Activated CD8-positive, alpha-beta memory T cell treated with anti-CD3 and anti-CD28 coated beads, Interleukin-2, amount 50 U/mL, for 48 hours (primary cell): ENCODE measurements around the gene TPT1.
"Not testable (repeated sequence)": the region's sequence is repeated elsewhere in the genome, so short reads cannot be mapped to it uniquely, and the experiment has no call there.

Source experiments
- DNase-seq: peaks from one replicate; pipeline ENCODE4 v3.0.0-alpha.2; 2020

The TPT1 gene

GRCh38 chr13:45299194-45299593 lies 41.8 kb downstream of the TPT1 start:
- DNase-seq = no peak

GRCh38 chr13:45298550-45298949 lies 42.4 kb downstream of the TPT1 start:
- not testable (repeated sequence) for DNase-seq

GRCh38 chr13:45298206-45298505 lies 42.8 kb downstream of the TPT1 start:
- DNase-seq = no peak

- no peak for DNase-seq
Observed at GRCh38 chr13:45297456-45298205, 43.4 kb downstream of the TPT1 start.

- no peak for DNase-seq
Observed at GRCh38 chr13:45296259-45296658, 44.7 kb downstream of the TPT1 start.

GRCh38 chr13:45295536-45295935 lies 45.4 kb downstream of the TPT1 start:
- DNase-seq = peak; percentile 29

GRCh38 chr13:45292176-45292575 lies 48.8 kb downstream of the TPT1 start:
- peak; percentile 15 for DNase-seq

- DNase-seq = no peak
Observed at GRCh38 chr13:45289936-45290563, 50.9 kb downstream of the TPT1 start.
